MV-4-11 (cell line): ENCODE results near the gene CNTNAP4.

ENCODE experiments used
- DNase-seq: peaks from one replicate; lab custom pipeline; 2025; lab: John Stamatoyannopoulos, UW

Gene CNTNAP4

DNA sequence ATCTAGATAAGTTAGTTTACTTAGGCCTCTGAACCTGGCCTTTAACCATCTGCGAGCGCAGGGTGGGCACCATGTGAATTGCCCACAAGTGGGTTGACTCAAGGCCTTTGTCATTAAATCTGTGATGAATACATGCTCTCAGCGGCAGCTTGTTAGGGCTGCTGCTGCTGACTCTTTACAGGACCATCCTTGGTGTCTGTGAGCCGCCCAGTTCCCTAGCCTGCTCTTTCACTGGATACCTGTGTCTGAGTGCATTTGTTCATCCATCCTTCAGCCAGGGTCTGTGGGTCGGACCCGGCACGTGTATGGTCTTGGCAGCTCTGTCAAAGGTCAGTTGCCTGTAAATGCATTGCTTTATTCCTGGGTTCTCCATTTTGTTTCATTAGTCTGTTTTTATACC is 321.3 kb downstream of the CNTNAP4 start:
- DNase-seq: no peak

DNA sequence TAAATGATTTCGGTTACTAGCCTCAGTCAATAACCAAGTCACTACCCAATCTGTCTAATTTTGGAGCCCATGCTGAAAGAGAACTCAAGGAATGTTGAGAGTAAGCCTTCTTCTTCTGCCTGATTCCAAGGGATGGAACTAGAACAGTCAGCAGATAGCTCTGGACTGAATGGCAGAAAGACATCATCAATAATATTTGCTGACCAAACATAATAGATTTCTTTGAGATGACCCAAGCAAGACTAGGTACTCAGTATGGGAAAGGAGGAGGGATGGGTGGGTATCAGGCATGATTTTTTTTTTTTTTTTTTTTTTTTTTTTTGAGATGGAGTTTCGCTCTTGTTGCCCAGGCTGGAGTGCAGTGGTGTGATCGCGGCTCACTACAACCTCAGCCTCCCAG is 330.1 kb downstream of the CNTNAP4 start:
- DNase-seq: no peak
